HCT116 (cell line): Measurements from ENCODE around the gene PLD6. TPM values are rescaled to one million over a fixed set of nuclear protein-coding genes. Genes with fewer than 3 reads are reported as not detected.

Experiments
- ATAC-seq: fragments of 200-7000 bp; cut with Tn5 transposase; 2 replicates; pipeline ENCODE4 v1.9.1; 2020; ENCODE audit warnings: mild to moderate bottlenecking, moderate library complexity
- BruUV-seq: library from RNA; stranded (reverse); fragments of 400-500 nt; replicated peaks from 2 replicates; lab custom pipeline; 2021; lab: Mats Ljungman, UMichigan
- CTCF ChIA-PET: fragments of 300-600 bp; sonication (Branson Sonifier 250); formaldehyde crosslinking; loops from one replicate; lab custom pipeline; 2021; ENCODE audit warnings: antibody characterized with exemption; lab: Charles Lee
- POLR2A ChIA-PET: fragments of 300-600, 350-600 bp; sonication (Branson Sonifier 250); formaldehyde crosslinking; loops from one replicate; lab custom pipeline; 2021; ENCODE audit warnings: antibody characterized with exemption; lab: Charles Lee
- RAD21 ChIA-PET, 2 experiments: fragments of 300-600 bp; sonication (Branson Sonifier 250); formaldehyde crosslinking; loops; one replicate each; lab custom pipeline; 2023; ENCODE audit warnings: low total read pairs in 2 of 2; ENCODE audit not compliant: uncharacterized antibody in 2 of 2, unreplicated experiment in 2 of 2, low non-redundant PET in 1 of 2; lab: Charles Lee
- DNase-seq: peaks from one replicate; pipeline ENCODE4 v3.0.0-alpha.2; 2010; ENCODE audit warnings: low read depth, low spot score
- H2AFZ ChIP-seq: fragments of 200-600 bp; shearing (Covaris generic), sonication (generic); 2 replicates; pipeline ENCODE4 v1.6.1; 2017; ENCODE audit warnings: low read depth, mixed run types, mixed read lengths, antibody characterized with exemption, low read length; ENCODE audit not compliant: poor library complexity, severe bottlenecking
- H3K27ac ChIP-seq: 2 replicates; pipeline ENCODE4 v1.5.1; 2012; ENCODE audit warnings: low read depth, low read length
- H3K27me3 ChIP-seq: fragments of 200-600 bp; sonication (generic); 2 replicates; pipeline ENCODE4 v1.6.1; 2016; ENCODE audit warnings: mixed run types, low read length, mixed read lengths; ENCODE audit not compliant: insufficient read depth
- H3K36me3 ChIP-seq, 2 experiments: fragments of 200-500 bp in 1 of 2; fragments of 200-600 bp in 1 of 2; sonication (Bioruptor generic) in 1 of 2; sonication (generic) in 1 of 2; 2 replicates each; pipeline versions ENCODE4 v1.5.1 to v1.6.1; 2014 to 2016; ENCODE audit warnings: low read length in 2 of 2, inconsistent platforms in 1 of 2, mixed read lengths in 1 of 2, mixed run types in 1 of 2; ENCODE audit not compliant: insufficient read depth in 2 of 2, control insufficient read depth in 1 of 2
- H3K4me1 ChIP-seq, 2 experiments: fragments of 200-600 bp in 1 of 2; sonication (generic) in 1 of 2; 2 replicates each; pipeline versions ENCODE4 v1.5.1 to v1.6.1; 2012 to 2017; ENCODE audit warnings: low read length in 2 of 2, inconsistent platforms in 1 of 2, mild to moderate bottlenecking in 1 of 2, mixed read lengths in 1 of 2, mixed run types in 1 of 2, moderate library complexity in 1 of 2; ENCODE audit not compliant: insufficient read depth in 2 of 2, control insufficient read depth in 1 of 2
- H3K4me2 ChIP-seq: fragments of 200-600 bp; sonication (generic); 2 replicates; pipeline ENCODE4 v1.6.1; 2017; ENCODE audit warnings: mixed run types, low read length, mixed read lengths
- H3K4me3 ChIP-seq, 2 experiments: fragments of 200-600 bp in 1 of 2; sonication (generic) in 1 of 2; replicated peaks in 1 of 2; 2 replicates each; pipeline ENCODE4 v1.5.1; 2011 to 2016; ENCODE audit warnings: low read length in 2 of 2, control low read depth in 1 of 2, low read depth in 1 of 2, mild to moderate bottlenecking in 1 of 2, mixed read lengths in 1 of 2, mixed run types in 1 of 2
- H3K79me2 ChIP-seq: fragments of 200-600 bp; sonication (generic); 2 replicates; pipeline ENCODE4 v1.6.1; 2017; ENCODE audit warnings: mild to moderate bottlenecking, mixed run types, low read length, moderate library complexity, mixed read lengths; ENCODE audit not compliant: insufficient read depth
- H3K9ac ChIP-seq: fragments of 200-600 bp; sonication (generic); 2 replicates; pipeline ENCODE4 v1.6.1; 2016; ENCODE audit warnings: low read length, mixed read lengths
- H3K9me2 ChIP-seq: fragments of 200-600 bp; sonication (generic), shearing (Covaris generic); 2 replicates; pipeline ENCODE4 v1.6.1; 2017; ENCODE audit warnings: mixed run types, mild to moderate bottlenecking, moderate library complexity; ENCODE audit not compliant: insufficient read depth
- H3K9me3 ChIP-seq, 2 experiments: fragments of 200-500 bp in 1 of 2; fragments of 200-600 bp in 1 of 2; sonication (Bioruptor generic) in 1 of 2; sonication (generic) in 1 of 2; 2 replicates each; pipeline ENCODE4 v1.6.1; 2014 to 2017; ENCODE audit warnings: low read length in 2 of 2, mixed read lengths in 2 of 2, inconsistent platforms in 1 of 2, low read depth in 1 of 2, mild to moderate bottlenecking in 1 of 2, mixed run types in 1 of 2, moderate library complexity in 1 of 2; ENCODE audit not compliant: control insufficient read depth in 1 of 2, insufficient read depth in 1 of 2
- H4K20me1 ChIP-seq: fragments of 200-600 bp; sonication (generic), shearing (Covaris generic); 2 replicates; pipeline ENCODE4 v1.6.1; 2017; ENCODE audit warnings: mixed run types, mild to moderate bottlenecking, moderate library complexity; ENCODE audit not compliant: insufficient read depth
- EZH2 ChIP-seq: fragments of 200-600 bp; sonication (generic); IDR thresholded peaks from 2 replicates; pipeline ENCODE4 v1.6.1; 2017; ENCODE audit warnings: antibody characterized with exemption, mixed run types
- EZH2phosphoT487 ChIP-seq: fragments of 200-600 bp; IDR thresholded peaks from 2 replicates; pipeline ENCODE4 v1.6.1; 2018; ENCODE audit warnings: antibody characterized with exemption, borderline replicate concordance
- JUND ChIP-seq: IDR thresholded peaks from 2 replicates; pipeline ENCODE4 v1.6.1; 2012
- POLR2AphosphoS5 ChIP-seq: IDR thresholded peaks from 2 replicates; pipeline ENCODE4 v1.6.1; 2011; ENCODE audit warnings: mild to moderate bottlenecking, low read depth, low read length, moderate library complexity
- RAD21 ChIP-seq: IDR thresholded peaks from 2 replicates; pipeline ENCODE4 v1.6.1; 2012; ENCODE audit warnings: low read depth, mild to moderate bottlenecking
- SIN3A ChIP-seq: IDR thresholded peaks from 2 replicates; pipeline ENCODE4 v1.6.1; 2012; ENCODE audit warnings: low read depth
- intact Hi-C: fragments of 100-400 bp; cut with micrococcal nuclease; formaldehyde crosslinking; loops from 2 replicates; pipeline ENCODE4 v1.10.0; 2022
- total RNA-seq: library from RNA; stranded (reverse); gene quantifications from one replicate; pipeline ENCODE4 v1.2.1, GENCODE V29; 2021; ENCODE audit not compliant: unreplicated experiment
- TF ChIP-seq, protein P1 (sequence below): IDR thresholded peaks from 2 replicates; pipeline ENCODE4 v1.6.1; 2012; ENCODE audit warnings: low read depth
- TF ChIP-seq, protein P2 (sequence below), 3 experiments: fragments of 200-600 bp in 1 of 3; sonication (generic) in 1 of 3; IDR thresholded peaks in 2 of 3; conservative IDR thresholded peaks in 1 of 3; 2 replicates each; pipeline ENCODE4 v1.5.1; 2012 to 2017; ENCODE audit warnings: low read depth in 2 of 3, low read length in 2 of 3, antibody characterized with exemption in 1 of 3, borderline replicate concordance in 1 of 3, control low read depth in 1 of 3, mild to moderate bottlenecking in 1 of 3, mixed read lengths in 1 of 3, mixed run types in 1 of 3, moderate library complexity in 1 of 3; ENCODE audit not compliant: insufficient read depth in 1 of 3
- TF ChIP-seq, protein P3 (sequence below): IDR thresholded peaks from 2 replicates; pipeline ENCODE4 v1.6.1; 2012

PLD6 gene
- total RNA-seq, 1 experiment from 2014 or later: 15.6 TPM

DNA sequence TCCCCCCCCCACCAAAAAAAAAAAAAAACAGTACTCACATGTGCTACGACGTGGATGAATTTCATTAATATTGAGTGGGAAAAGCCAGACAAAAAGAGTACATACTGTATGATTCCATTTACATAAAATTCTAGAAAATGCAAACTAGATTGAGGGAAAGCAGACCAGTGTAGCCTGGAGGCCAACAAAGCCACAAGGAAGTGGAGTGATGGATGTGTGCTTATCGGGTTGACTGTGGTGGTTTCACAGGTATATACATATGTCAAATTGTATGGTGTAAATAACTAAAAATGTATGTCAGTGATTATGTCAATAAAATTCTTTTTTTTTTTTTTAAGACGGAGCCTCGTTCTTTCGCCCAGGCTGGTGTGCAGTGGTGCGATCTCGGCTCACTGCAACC, 1.9 kb upstream of the PLD6 start:
- POLR2A ChIA-PET: no interaction called here
- no peaks in the 10 kb centered on the region for H3K9me3 ChIP-seq
- peaks cover 26% of the 10 kb centered on the region for H3K79me2 ChIP-seq
- DNase-seq: no peak
- no peak overlapping the region for H3K9ac ChIP-seq
- no peak for TF ChIP-seq JUND
- TF ChIP-seq, protein P1, sequence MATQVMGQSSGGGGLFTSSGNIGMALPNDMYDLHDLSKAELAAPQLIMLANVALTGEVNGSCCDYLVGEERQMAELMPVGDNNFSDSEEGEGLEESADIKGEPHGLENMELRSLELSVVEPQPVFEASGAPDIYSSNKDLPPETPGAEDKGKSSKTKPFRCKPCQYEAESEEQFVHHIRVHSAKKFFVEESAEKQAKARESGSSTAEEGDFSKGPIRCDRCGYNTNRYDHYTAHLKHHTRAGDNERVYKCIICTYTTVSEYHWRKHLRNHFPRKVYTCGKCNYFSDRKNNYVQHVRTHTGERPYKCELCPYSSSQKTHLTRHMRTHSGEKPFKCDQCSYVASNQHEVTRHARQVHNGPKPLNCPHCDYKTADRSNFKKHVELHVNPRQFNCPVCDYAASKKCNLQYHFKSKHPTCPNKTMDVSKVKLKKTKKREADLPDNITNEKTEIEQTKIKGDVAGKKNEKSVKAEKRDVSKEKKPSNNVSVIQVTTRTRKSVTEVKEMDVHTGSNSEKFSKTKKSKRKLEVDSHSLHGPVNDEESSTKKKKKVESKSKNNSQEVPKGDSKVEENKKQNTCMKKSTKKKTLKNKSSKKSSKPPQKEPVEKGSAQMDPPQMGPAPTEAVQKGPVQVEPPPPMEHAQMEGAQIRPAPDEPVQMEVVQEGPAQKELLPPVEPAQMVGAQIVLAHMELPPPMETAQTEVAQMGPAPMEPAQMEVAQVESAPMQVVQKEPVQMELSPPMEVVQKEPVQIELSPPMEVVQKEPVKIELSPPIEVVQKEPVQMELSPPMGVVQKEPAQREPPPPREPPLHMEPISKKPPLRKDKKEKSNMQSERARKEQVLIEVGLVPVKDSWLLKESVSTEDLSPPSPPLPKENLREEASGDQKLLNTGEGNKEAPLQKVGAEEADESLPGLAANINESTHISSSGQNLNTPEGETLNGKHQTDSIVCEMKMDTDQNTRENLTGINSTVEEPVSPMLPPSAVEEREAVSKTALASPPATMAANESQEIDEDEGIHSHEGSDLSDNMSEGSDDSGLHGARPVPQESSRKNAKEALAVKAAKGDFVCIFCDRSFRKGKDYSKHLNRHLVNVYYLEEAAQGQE: no peak
- TF ChIP-seq SIN3A: no peak
- TF ChIP-seq POLR2AphosphoS5: no peak
- no peak for TF ChIP-seq RAD21
- no peak for TF ChIP-seq EZH2
- TF ChIP-seq EZH2phosphoT487: no peak
- TF ChIP-seq, protein P2, sequence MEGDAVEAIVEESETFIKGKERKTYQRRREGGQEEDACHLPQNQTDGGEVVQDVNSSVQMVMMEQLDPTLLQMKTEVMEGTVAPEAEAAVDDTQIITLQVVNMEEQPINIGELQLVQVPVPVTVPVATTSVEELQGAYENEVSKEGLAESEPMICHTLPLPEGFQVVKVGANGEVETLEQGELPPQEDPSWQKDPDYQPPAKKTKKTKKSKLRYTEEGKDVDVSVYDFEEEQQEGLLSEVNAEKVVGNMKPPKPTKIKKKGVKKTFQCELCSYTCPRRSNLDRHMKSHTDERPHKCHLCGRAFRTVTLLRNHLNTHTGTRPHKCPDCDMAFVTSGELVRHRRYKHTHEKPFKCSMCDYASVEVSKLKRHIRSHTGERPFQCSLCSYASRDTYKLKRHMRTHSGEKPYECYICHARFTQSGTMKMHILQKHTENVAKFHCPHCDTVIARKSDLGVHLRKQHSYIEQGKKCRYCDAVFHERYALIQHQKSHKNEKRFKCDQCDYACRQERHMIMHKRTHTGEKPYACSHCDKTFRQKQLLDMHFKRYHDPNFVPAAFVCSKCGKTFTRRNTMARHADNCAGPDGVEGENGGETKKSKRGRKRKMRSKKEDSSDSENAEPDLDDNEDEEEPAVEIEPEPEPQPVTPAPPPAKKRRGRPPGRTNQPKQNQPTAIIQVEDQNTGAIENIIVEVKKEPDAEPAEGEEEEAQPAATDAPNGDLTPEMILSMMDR (IDR thresholded peaks at IDR 0.05 in 2 of 3, conservative IDR thresholded peaks at IDR 0.05 in 1 of 3; ENCODE audit: borderline replicate concordance in 1 of 3, insufficient read depth in 1 of 3, low read depth in 2 of 3, low read length in 2 of 3): no peak
- TF ChIP-seq, protein P3, sequence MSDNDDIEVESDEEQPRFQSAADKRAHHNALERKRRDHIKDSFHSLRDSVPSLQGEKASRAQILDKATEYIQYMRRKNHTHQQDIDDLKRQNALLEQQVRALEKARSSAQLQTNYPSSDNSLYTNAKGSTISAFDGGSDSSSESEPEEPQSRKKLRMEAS: no peak
- H3K36me3 ChIP-seq: peaks cover 4 to 11% of the 10 kb centered on the region in 2 experiments
- H3K9me2 ChIP-seq: no peaks in the 10 kb centered on the region
- H3K4me1 ChIP-seq: peaks cover 7 to 31% of the 10 kb centered on the region in 2 experiments
- H3K27ac ChIP-seq: no peak overlapping the region
- CTCF ChIA-PET: no interaction called here
- ATAC-seq: no peak
- H3K4me2 ChIP-seq: no peak overlapping the region
- H4K20me1 ChIP-seq: no peaks in the 10 kb centered on the region
- H2AFZ ChIP-seq: no peak overlapping the region
- intact Hi-C loops: loop anchor here (2.0 kb wide), 1 partner anchor 73 kb away; the partner anchor contains the start of gene COPS3
- no TSS peak for BruUV-seq
- RAD21 ChIA-PET: no interaction called here
- no peaks in the 10 kb centered on the region for H3K27me3 ChIP-seq
- no peak overlapping the region for H3K4me3 ChIP-seq
